Astrocyte of the cerebellum (primary cell): ENCODE measurements around the gene BEST3.

Source experiments
- DNase-seq: peaks from one replicate; pipeline ENCODE4 v3.0.0-alpha.2; 2011; ENCODE audit warnings: low read depth
- H3K4me3 ChIP-seq: 2 replicates; pipeline ENCODE4 v1.5.1; 2011; ENCODE audit warnings: mild to moderate bottlenecking, low read depth, low read length, moderate library complexity
- CTCF ChIP-seq: IDR thresholded peaks from 2 replicates; pipeline ENCODE4 v1.5.1; 2012; ENCODE audit warnings: low read length, low read depth, moderate library complexity, mild to moderate bottlenecking; ENCODE audit errors: missing control alignments
- in situ Hi-C: cut with HindIII; loops from 2 replicates; pipeline ENCODE4 v1.10.0; 2017; ENCODE audit warnings: low sequenced_read_pairs

The BEST3 gene

GRCh38 chr12:69645031-69645430, 54.1 kb downstream of the BEST3 start:
- in situ Hi-C loops: no loop called here

GRCh38 chr12:69644511-69644910, 54.6 kb downstream of the BEST3 start:
- TF ChIP-seq CTCF: no peak
- in situ Hi-C loops: no loop called here
- DNase-seq: no peak
- no peak overlapping the region for H3K4me3 ChIP-seq

More at GRCh38 chr12:69645031-69645430, 54.1 kb downstream of the BEST3 start:
- no peak for DNase-seq
- no peak for TF ChIP-seq CTCF
- no peak overlapping the region for H3K4me3 ChIP-seq

GRCh38 chr12:69642531-69642930, 56.6 kb downstream of the BEST3 start:
- no peak for TF ChIP-seq CTCF
- no peak overlapping the region for H3K4me3 ChIP-seq
- in situ Hi-C loops: no loop called here
- no peak for DNase-seq

GRCh38 chr12:69641546-69641945, 57.6 kb downstream of the BEST3 start:
- in situ Hi-C loops: no loop called here
- H3K4me3 ChIP-seq: no peak overlapping the region
- no peak for TF ChIP-seq CTCF
- DNase-seq: no peak

- peak; percentile 42 for DNase-seq
- TF ChIP-seq CTCF: peak; percentile 96
- in situ Hi-C loops: no loop called here
- no peak overlapping the region for H3K4me3 ChIP-seq
These were observed 59.6 kb downstream of the BEST3 start for GRCh38 chr12:69639400-69640016.

GRCh38 chr12:69633061-69633460, 66.0 kb downstream of the BEST3 start:
- H3K4me3 ChIP-seq: no peak overlapping the region
- no peak for DNase-seq
- TF ChIP-seq CTCF: peak; percentile 15
- in situ Hi-C loops: no loop called here
